ENCODE data around the gene NLRC4. TPM values are rescaled to one million over a fixed set of nuclear protein-coding genes. Genes with fewer than 3 reads are reported as not detected.

The NLRC4 gene
- total and polyA plus RNA-seq, 8 donors = 0.80 to 21.9 (median 1.4) TPM

GRCh38 chr2:32231959-32232358 lies 32.7 kb downstream of the NLRC4 start:
- H3K36me3 ChIP-seq = peaks cover 0 to 95% of the 10 kb centered on the region in 2 donors
- no peaks in the 10 kb centered on the region for H3K27me3 ChIP-seq
- peak; percentile 39 for ATAC-seq
- intact Hi-C loops (cut with DNase I) = no loop called here
- TF ChIP-seq CTCF (IDR thresholded peaks at IDR 0.05) = no peak
- H3K4me1 ChIP-seq = no peaks in the 10 kb centered on the region
- H3K9me3 ChIP-seq = no peaks in the 10 kb centered on the region
- H3K27ac ChIP-seq = no peak overlapping the region
- no peak overlapping the region for H3K4me3 ChIP-seq
- no peak for DNase-seq

- no peak overlapping the region for H3K4me3 ChIP-seq
Measured at GRCh38 chr2:32229635-32230034, 35.1 kb downstream of the NLRC4 start.

GRCh38 chr2:32228181-32228580 lies 36.5 kb downstream of the NLRC4 start:
- ATAC-seq (no peak), DNase-seq (no peak)
- Histone ChIP-seq H3K36me3 (peaks cover 0 to 91% of the 10 kb centered on the region in 2 donors), H3K4me3 (no peak overlapping the region), H3K4me1 (no peaks in the 10 kb centered on the region), H3K27ac (no peak overlapping the region), H3K9me3 (no peaks in the 10 kb centered on the region), H3K27me3 (no peaks in the 10 kb centered on the region)
- no peak for TF ChIP-seq CTCF (IDR thresholded peaks at IDR 0.05)
- intact Hi-C loops (cut with DNase I) = no loop called here

More at GRCh38 chr2:32229635-32230034, 35.1 kb downstream of the NLRC4 start:
- ATAC-seq (no peak), DNase-seq (no peak)
- TF ChIP-seq CTCF (IDR thresholded peaks at IDR 0.05) = no peak
- intact Hi-C loops (cut with DNase I) = no loop called here
- Histone ChIP-seq H3K36me3 (peaks cover 0 to 93% of the 10 kb centered on the region in 2 donors), H3K27ac (no peak overlapping the region), H3K4me1 (no peaks in the 10 kb centered on the region), H3K9me3 (no peaks in the 10 kb centered on the region), H3K27me3 (no peaks in the 10 kb centered on the region)

- Histone ChIP-seq H3K4me1 (no peaks in the 10 kb centered on the region), H3K36me3 (peaks cover 0 to 95% of the 10 kb centered on the region in 2 donors), H3K27ac (no peak overlapping the region), H3K27me3 (no peaks in the 10 kb centered on the region), H3K4me3 (no peak overlapping the region), H3K9me3 (no peaks in the 10 kb centered on the region)
- DNase-seq (no peak), ATAC-seq (no peak)
- no peak for TF ChIP-seq CTCF (IDR thresholded peaks at IDR 0.05)
- intact Hi-C loops (cut with DNase I) = no loop called here
Measured at GRCh38 chr2:32227492-32227891, 37.2 kb downstream of the NLRC4 start.

GRCh38 chr2:32222966-32223365 lies 41.7 kb downstream of the NLRC4 start:
- Histone ChIP-seq H3K36me3 (peaks cover 0 to 90% of the 10 kb centered on the region in 2 donors), H3K27ac (no peak overlapping the region), H3K4me3 (no peak overlapping the region), H3K9me3 (no peaks in the 10 kb centered on the region), H3K4me1 (no peaks in the 10 kb centered on the region), H3K27me3 (no peaks in the 10 kb centered on the region)
- ATAC-seq (no peak), DNase-seq (no peak)
- no peak for TF ChIP-seq CTCF (IDR thresholded peaks at IDR 0.05)
- intact Hi-C loops (cut with DNase I) = no loop called here
